HG03135 (cell line): ENCODE results near the gene OR6N1.

Experiments used
- ATAC-seq: cut with Tn5 transposase; IDR thresholded peaks from one replicate; pipeline ENCODE4 v1.9.1; 2021; ENCODE audit warnings: mild to moderate bottlenecking, moderate library complexity; ENCODE audit not compliant: unreplicated experiment

Gene OR6N1, protein sequence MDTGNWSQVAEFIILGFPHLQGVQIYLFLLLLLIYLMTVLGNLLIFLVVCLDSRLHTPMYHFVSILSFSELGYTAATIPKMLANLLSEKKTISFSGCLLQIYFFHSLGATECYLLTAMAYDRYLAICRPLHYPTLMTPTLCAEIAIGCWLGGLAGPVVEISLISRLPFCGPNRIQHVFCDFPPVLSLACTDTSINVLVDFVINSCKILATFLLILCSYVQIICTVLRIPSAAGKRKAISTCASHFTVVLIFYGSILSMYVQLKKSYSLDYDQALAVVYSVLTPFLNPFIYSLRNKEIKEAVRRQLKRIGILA

DNA sequence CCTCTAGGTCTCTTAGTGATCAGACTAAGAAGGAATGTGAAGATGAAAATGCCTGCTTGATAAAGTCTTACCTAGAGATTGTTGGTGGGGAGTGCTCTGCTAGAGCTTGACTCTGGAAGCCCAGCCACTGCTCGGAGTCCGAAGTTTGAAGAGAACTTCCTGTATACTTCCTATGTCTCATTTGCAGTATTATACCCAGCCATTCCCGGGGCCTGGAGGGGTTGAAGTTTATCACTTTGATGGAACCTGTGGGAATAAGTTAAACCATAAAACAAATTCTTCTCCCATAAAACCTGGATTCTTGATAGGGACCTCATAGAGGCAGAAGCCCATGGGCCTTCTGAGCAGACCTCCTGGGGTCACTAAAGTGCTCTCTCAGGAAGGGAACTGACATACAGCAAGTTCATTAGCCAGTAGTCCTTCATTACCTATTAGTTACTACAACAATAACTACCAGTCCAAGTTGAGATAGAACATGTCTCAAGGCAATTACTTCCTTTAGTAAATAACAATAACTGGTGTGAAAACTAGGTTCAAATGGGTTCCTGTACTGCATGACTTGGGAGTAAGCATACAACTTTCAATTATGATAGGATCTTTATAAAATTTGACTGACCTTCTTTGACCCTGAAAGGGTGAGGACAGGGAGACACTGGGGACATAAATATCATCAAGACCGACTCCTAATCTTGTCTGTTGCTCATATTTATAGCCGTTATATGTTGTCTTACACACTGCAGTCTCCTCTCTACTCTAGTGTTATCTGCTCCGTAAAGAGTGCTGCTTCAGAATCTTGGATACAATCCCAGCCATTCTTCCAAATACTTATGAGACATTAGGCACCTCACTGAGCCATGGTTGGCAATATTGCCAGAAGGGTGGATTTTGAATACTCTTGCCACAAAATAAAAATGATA, at the start of gene OR6N1:
TSS of gene OR6N1 (minus strand) at position 246 of the 917 bp plus-strand sequence. CDS start 5,513 bp downstream, outside the sequence.
- no peak for ATAC-seq

DNA sequence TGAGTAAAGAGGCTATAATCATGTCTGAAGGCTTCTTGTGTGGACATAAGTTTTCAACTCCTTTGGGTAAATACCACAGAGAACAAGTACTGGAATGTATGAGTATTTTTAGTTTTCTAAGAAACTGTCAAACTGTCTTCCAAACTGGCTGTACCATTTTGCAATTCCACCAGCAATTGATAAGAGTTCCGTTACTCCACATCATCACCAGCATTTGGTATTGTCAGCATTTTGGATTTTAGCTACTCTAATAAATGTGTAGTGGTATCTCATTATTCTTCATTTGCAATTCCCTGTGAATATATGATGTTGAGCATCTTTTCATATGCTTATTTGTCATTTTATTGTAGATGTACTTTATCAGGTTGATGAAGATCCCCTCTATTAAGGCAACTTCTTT, 49.7 kb upstream of the OR6N1 start:
- no peak for ATAC-seq

DNA sequence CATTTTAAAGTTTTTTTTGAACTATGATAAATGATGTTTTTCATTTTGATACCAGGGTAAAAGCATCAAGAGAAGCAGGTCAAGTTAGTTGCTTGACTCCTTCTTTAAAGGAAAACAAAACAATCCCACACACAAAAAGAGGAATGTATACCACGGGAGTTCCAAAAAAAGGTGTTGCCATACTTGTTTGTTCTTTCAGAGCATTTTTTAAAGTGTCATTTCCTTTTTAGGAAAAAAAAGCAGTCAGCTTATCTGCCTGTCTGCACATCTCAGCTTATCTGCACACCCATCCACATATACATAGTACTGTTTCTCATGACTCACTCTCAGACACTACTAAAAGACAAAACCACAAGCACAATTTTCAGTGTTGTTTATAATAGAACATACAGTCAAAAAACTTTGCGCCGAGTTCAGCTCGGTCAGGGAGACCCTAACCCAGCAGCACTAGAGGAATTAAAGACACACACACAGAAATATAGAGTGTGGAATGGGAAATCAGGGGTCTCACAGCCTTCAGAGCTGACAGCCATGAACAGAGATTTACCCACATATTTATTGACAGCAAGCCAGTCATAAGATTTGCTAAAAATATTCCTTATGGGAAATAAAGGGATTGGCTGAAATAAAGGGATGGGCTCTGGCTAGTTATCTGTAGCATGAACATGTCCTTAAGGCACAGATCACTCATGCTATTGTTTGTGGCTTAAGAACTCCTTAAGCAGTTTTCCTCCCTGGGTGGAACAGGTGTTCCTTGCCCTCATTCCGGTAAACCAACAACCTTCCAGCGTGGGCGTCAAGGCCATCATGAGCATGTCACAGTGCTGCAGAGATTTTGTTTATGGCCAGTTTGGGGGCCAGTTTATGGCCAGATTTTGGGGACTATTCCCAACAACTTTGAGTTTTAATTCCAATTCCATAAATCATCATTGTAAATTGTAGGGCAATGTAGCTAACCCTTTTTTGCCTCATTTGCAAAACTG, 47.8 kb upstream of the OR6N1 start:
- ATAC-seq, result peak; percentile 65

DNA sequence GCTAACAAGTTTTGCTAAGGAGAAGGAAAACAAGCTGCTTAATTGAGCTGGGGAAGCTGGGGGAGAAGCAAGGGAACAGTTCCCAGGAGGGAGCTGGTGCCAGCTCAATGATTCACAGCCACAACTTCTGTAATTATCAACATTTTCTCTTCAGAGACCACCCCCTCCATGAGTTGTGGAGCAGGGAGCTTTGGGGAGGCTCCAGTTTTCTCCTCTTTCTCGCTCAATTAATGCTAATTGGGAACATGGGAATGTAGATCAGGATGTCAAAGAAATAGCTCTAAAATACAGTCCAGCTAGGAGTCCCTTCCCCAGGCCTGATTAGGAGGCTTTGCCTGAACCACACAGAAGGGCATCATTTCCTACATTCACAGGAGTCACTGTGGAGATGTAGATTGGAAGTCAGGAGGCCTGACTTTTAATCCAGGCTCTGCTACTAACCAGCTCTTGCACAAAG, 47.0 kb upstream of the OR6N1 start:
- ATAC-seq, result no peak

DNA sequence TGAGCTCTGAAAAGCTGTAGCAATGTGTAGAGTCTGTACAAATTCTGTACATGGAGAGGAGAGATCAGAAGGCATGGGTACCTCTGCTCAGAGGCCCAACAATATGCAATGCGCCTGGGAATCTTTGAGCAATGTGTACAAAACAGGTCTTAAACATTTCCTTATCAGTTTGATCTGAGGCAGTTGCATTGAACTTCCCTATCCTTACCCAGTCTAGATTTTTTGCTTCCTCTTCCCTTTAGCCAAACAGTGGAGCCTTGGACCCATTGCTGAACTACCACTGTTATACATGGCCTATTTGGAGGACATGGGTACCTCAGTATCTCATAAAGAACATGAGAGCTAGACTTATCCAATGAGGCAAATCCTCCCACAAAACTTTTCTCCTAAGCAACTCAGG, 46.6 kb upstream of the OR6N1 start:
- no peak for ATAC-seq

DNA sequence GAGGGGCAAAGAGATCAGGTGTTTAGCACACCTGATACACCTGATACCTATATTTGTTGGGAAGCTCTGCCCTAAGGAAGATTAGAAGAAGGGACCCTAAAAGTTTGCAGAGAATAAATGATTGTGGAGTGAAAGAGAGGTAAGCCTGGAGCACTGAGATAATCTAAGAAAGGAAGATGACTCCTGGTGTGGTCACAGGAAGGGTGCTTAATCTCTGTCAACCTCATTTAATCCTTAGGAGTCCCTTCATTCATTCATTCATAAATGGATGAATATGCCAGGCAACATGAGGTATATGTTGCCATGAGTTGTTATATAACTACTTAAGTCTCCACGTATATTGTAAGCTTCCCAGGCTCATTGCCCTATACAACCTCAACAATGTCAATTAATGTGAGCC, 43.0 kb upstream of the OR6N1 start:
- ATAC-seq, result no peak

DNA sequence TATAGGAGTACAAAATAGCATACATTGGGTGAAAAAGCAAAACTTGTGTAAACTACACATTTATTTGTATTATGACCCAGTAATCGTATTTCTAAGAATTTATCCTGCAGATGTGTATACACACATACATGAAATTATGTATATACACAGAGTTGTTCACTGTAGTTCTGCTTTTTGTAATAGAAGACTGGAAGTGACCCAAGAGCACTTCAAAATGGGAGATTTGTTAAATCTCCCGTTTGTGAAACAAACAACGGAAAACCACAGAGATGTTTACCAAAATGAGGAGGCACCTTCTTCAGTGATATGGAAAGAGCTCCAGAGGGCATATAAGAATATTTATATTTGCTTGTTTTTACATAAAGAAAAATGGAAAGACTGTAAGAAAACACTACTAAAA, 41.2 kb upstream of the OR6N1 start:
- no peak for ATAC-seq

DNA sequence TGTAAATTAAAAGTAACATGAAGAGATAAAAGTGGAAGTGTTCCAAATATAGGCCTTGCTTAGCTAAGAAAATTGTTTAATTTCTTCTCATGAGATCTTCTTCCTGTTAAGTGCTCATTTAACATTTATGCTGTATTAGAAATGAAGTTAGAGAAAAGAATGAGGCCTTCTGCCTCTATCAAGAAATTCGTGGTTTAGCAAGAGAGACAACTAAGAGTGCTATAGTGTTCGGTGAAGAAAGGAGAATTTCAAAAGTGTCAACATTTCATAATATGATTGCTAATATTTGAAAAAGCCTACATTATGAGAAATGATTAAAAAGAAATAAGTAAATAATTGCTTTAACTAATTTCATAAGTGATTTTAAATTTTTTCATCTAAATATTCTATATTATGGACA, 40.3 kb upstream of the OR6N1 start:
- no peak for ATAC-seq

DNA sequence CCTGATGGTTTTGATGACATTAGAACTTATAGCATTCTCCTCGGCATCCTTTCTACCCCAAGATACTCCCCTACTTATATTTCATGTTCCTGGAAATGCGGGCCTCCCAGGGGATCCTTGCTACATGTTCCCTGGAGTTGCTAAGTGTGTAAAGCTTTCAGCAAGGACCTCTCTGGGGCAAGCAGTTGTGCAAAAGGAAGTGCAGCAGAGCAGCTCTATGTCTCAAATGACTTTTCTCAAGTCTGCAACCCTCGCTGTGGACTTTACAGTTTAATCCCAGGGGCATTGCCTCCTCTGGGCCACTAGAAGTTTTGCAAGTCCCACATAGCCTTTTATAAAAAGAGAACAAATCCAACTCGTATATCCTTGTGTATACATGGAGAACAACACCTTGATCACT, 38.3 kb upstream of the OR6N1 start:
- no peak for ATAC-seq

DNA sequence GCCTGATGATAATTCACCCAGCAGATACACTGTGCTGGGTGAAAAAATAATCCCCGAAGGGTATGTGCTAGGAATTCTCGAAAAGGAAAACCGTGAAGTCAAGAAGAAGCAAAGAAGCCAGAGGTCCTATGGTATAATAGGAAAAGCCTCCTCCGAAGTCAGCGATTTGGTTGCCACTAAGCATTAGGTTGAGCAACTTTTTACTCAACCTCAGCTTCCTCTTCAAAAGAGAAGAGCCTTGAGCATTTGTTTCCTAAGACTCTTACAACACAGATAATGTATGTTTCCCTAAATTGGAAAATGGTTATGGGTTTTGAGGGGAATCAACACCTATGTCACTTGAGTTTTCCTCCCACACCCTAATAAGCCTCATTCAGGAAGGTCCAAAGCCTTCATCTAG, 37.9 kb upstream of the OR6N1 start:
- no peak for ATAC-seq

DNA sequence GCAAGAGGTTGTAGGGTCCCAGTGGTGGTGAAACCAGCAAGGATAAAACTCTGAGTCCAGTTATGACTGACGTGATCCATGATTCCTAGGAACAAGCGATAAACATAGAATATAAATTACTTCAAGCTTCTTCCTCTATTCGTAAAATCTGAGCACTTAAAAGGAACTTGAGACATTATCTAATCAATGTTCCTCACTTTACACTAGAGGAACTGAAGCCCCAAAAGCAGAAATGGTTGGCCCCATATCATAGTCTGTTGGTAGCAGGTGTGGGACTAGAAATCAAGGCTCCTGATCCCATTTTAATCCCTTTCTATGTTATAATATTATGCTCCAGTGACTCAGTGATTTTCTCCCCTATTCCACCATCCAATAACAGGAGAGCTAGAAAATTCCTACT, 37.3 kb upstream of the OR6N1 start:
- no peak for ATAC-seq

DNA sequence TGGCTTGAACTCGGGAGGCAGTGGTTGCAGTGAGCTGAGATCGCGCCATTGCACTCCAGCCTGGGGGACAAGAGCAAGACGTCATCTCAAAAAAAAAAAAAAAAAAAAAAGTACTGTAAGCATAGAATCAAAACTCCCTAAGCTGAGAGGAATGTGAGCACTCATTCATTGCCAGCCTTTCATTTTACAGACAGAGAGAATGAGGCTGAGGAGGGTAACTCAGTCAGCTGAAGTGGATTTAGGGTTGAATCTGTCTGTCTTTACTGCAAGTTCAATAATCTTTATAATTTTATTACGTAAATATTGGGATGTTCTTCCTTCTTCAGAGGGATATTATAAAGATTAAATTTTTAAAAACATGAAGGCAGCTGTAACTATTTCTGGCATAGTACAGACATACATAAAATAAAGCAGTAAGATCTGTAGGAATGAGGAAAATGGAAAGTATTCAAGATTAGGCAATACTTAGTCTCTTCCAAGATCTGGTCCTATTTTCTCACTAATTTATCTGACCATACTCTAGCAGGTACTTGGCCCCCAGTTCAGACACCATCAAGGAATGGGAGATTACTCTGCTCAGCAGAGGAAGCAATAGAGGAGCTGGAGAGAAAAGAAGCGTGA, 35.0 kb upstream of the OR6N1 start:
- no peak for ATAC-seq

DNA sequence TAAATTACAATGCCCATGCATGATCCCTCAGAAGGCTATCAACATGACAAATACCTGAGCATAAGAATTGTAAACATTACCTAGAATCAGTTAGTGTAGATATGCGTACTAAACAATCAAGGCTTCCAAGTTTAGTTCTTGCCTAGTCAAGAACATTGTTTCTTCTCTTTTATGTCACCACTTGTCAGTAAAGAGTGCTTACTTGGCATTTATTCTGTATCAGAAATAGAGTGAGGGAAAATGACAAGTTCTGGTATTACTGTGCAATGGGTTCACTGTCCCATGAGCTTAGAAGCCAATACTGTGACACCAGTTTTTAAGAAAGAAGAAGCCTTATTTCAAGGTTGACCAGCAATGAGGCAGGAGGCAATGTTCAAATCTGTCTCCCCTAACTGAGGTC, 31.7 kb upstream of the OR6N1 start:
- no peak for ATAC-seq

DNA sequence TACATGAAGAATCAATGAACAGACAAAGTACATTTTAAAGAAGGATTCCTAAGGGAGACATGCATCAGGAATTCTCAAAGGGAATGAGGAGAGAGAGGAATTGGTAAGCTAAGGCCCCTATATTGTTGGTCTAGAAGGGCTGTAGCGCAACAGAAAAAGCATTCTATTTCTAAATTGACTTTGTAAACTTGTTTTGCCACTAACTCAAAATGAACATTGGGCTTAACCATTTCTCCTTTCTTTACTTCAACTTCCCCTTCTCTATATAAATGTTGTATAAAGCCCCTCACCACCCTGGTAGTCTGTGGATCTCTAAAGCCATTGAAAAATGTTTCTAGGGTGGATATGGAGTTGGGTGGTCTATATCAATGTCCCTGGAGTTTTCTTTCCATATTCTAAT, 29.4 kb upstream of the OR6N1 start:
- ATAC-seq, result no peak

DNA sequence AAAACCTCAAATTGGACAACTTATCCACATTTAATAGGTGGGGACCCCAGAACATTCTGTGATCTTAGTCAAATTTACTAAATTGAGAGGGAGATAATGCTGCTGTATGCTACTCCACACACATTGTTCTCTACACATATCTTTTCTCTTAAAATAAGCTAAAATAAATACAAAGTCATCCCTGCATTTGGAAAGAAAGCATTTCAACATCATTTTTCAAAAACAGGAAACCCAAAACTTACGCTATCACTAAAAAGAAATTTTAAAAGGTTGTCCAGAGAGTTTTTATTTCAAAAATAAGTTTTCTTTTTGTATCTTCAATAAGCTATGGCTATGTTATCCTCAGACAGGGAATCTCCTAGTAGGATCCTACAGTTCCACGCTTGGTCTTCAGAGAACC, 28.5 kb upstream of the OR6N1 start:
- ATAC-seq, result no peak

DNA sequence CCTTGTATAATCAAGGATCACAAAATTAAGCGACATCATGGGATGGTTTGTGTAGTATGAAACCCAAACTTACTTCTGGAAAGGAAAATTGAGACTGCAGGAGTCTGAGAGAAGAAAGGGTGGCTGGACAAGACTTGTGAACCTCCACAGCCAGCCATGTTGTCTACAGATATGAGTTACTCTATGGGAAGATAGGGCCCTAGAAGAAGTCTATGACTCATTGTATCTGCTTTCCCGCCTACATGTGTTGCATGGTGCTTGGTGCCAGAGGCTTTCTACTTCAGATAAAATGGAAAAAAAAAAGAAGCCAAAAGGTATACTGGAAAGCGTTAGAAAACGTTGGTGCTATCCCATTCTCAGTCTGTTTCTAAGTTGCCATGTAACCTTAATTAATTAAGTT, 27.7 kb upstream of the OR6N1 start:
- ATAC-seq, result no peak

DNA sequence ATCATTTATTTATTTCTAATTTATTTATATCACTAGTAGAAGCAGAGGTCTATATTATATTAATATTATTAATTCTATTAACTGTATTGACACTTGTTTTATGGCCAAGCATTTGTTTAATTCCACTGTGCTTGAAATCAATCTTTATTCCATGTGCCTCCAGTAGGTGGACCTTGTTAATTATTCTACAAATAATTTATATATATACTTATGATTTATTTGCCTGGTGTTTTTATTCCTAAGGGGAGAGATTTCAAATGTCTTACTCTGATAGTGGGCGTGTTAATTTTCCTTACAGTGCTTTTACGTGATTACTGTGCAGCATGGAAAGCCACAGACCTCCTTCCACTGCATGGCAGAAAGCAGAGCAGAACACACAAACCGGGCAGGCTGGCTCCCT, 26.5 kb upstream of the OR6N1 start:
- no peak for ATAC-seq

DNA sequence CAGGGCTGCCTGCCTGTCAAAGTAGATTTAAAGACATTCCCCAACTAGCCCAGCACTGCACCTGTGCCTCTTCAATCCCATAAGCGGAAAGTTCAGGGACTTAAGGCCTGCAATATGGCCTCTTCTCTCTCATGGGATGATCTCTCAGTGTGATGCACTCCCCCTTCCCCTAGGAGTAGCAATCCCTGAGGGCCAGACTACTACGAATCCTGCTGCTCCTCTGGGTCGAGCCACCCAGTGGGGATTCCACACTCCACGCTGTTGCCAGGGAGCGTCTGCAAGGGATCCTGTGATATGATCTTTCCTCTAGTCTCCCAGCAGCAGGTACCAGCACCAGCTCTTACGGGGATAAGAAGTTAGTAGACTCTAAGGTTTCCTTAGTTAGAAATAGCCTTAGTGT, 22.3 kb upstream of the OR6N1 start:
- no peak for ATAC-seq

DNA sequence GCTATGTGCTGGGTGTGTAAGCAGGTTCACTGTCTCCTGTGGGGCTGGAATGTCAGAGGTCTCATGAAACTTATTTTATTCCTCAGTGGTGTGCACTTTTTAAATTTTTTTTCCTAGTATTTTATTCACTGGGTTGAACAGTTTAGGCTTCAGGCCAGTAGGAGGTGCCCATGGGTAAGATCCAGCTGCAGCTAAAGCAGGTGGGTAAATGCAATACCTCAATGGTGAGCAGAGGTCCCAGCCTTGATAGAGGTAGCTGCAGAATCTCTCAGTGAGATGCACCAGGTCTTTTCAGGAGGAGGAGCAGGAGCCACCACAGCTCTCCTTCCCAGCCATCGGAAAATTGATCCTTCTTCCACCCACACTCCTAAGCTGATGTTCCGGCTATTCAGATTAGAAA, 21.6 kb upstream of the OR6N1 start:
- ATAC-seq, result no peak

DNA sequence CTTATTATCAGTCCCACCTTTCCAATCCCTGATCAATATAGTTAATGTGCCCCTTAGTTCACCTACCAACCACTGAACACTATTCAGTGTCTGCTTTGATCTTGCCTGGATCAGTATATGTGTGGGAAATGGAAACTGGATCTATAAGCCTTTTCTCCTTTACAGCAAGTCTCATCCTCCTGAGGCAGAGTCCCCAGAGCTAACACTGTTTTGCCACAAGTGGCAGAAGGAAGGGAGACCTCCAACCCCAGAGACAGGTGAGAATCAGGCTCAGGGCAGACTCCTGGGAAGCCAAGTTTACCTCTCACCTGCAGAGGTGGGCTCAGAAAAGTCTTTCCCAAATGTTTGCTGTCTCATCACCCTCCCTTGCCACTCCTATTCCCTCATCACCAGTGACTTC, 9.1 kb upstream of the OR6N1 start, which contains the start of gene OR6N2:
TSS of gene OR6N2 (minus strand) at position 101 of the 400 bp plus-strand sequence. CDS start 3,569 bp downstream, outside the sequence.
- no peak for ATAC-seq
